H1 (cell line): Measurements from ENCODE around the gene DNAI1. TPM values are rescaled to one million over a fixed set of nuclear protein-coding genes. Genes with fewer than 3 reads are reported as not detected.

Source experiments
- BACH1 ChIP-seq: IDR thresholded peaks from 2 replicates; pipeline ENCODE4 v1.6.1; 2012; ENCODE audit warnings: low read length, improper control_type of control experiment
- CREB1 ChIP-seq: IDR thresholded peaks from 2 replicates; pipeline ENCODE4 v1.6.1; 2012; ENCODE audit warnings: inconsistent platforms
- GABPA ChIP-seq: IDR thresholded peaks from 2 replicates; pipeline ENCODE4 v1.6.1; 2011; ENCODE audit warnings: mild to moderate bottlenecking, low read length, moderate library complexity, borderline replicate concordance; ENCODE audit not compliant: insufficient read depth
- KDM5A ChIP-seq: fragments of 200-600 bp; IDR thresholded peaks from 2 replicates; pipeline ENCODE4 v1.7.1; 2012; ENCODE audit warnings: mild to moderate bottlenecking, low read length, inconsistent platforms, mixed read lengths
- PHF8 ChIP-seq: fragments of 200-600 bp; sonication (generic); conservative IDR thresholded peaks from 2 replicates; pipeline ENCODE4 v1.7.1; 2012; ENCODE audit warnings: low read depth, mild to moderate bottlenecking, inconsistent platforms, low read length, moderate library complexity
- RXRA ChIP-seq: IDR thresholded peaks from 2 replicates; pipeline ENCODE4 v1.6.1; 2011; ENCODE audit warnings: low read depth, mild to moderate bottlenecking, low read length, moderate library complexity; ENCODE audit not compliant: insufficient read depth
- SRF ChIP-seq: IDR thresholded peaks from 2 replicates; pipeline ENCODE4 v1.6.1; 2011; ENCODE audit warnings: mild to moderate bottlenecking, low read depth, low read length, moderate library complexity
- polyA plus RNA-seq, 7 experiments: library from polyadenylated mRNA; depleted of rRNA in 3 of 7; stranded (reverse) in 5 of 7; unstranded in 2 of 7; fragments of >200 nt in 5 of 7; fragments of 200-250 nt in 2 of 7; gene quantifications; 1 replicate in 5 of 7; 2 replicates in 1 of 7; 4 replicates in 1 of 7; pipeline versions ENCODE4 v1.2.1 to v1.2.3, GENCODE V29; 2011 to 2013; ENCODE audit warnings: missing spikeins in 2 of 7, mixed read lengths in 2 of 7
- total RNA-seq: library from RNA; stranded (reverse); fragmentation: NEBNext Ultra II Directional; extraction: Animal tissue kit (Norgen Biotek cat#: 25700); gene quantifications from 2 replicates; pipeline ENCODE4 v1.2.1, GENCODE V29; 2021
- TF ChIP-seq, protein P1 (sequence below): fragments of 300-600 bp; sonication (generic); IDR thresholded peaks from 2 replicates; pipeline ENCODE4 v1.7.1; 2012; ENCODE audit warnings: low read length, moderate library complexity, mild to moderate bottlenecking, inconsistent platforms; ENCODE audit not compliant: insufficient replicate concordance

The DNAI1 gene
- total and polyA plus RNA-seq, 2 of the 8 experiments (the other 6 are each of a cell fraction or from before 2014, with no cell fraction given): 0.37 to 0.54 TPM

DNA sequence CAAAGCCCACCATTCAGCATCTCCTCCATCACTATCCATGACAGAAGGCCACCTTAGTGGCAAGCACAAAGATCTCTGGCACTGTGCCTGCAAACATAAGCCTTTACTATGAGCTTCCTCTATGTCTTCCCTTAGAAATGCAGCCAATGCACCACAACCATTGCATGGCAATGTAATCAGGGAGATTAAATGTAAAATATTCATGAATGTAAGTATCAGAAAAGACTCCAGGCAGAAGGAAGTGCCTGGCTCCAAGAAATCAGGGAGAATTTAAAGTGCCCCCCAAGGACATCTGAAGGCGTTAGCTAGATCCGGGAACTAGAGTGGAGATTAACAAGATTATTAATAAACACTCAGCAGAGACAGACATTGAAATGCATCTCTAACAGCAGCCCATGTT, 49.5 kb upstream of the DNAI1 start (continued):
- TF ChIP-seq, protein P1, sequence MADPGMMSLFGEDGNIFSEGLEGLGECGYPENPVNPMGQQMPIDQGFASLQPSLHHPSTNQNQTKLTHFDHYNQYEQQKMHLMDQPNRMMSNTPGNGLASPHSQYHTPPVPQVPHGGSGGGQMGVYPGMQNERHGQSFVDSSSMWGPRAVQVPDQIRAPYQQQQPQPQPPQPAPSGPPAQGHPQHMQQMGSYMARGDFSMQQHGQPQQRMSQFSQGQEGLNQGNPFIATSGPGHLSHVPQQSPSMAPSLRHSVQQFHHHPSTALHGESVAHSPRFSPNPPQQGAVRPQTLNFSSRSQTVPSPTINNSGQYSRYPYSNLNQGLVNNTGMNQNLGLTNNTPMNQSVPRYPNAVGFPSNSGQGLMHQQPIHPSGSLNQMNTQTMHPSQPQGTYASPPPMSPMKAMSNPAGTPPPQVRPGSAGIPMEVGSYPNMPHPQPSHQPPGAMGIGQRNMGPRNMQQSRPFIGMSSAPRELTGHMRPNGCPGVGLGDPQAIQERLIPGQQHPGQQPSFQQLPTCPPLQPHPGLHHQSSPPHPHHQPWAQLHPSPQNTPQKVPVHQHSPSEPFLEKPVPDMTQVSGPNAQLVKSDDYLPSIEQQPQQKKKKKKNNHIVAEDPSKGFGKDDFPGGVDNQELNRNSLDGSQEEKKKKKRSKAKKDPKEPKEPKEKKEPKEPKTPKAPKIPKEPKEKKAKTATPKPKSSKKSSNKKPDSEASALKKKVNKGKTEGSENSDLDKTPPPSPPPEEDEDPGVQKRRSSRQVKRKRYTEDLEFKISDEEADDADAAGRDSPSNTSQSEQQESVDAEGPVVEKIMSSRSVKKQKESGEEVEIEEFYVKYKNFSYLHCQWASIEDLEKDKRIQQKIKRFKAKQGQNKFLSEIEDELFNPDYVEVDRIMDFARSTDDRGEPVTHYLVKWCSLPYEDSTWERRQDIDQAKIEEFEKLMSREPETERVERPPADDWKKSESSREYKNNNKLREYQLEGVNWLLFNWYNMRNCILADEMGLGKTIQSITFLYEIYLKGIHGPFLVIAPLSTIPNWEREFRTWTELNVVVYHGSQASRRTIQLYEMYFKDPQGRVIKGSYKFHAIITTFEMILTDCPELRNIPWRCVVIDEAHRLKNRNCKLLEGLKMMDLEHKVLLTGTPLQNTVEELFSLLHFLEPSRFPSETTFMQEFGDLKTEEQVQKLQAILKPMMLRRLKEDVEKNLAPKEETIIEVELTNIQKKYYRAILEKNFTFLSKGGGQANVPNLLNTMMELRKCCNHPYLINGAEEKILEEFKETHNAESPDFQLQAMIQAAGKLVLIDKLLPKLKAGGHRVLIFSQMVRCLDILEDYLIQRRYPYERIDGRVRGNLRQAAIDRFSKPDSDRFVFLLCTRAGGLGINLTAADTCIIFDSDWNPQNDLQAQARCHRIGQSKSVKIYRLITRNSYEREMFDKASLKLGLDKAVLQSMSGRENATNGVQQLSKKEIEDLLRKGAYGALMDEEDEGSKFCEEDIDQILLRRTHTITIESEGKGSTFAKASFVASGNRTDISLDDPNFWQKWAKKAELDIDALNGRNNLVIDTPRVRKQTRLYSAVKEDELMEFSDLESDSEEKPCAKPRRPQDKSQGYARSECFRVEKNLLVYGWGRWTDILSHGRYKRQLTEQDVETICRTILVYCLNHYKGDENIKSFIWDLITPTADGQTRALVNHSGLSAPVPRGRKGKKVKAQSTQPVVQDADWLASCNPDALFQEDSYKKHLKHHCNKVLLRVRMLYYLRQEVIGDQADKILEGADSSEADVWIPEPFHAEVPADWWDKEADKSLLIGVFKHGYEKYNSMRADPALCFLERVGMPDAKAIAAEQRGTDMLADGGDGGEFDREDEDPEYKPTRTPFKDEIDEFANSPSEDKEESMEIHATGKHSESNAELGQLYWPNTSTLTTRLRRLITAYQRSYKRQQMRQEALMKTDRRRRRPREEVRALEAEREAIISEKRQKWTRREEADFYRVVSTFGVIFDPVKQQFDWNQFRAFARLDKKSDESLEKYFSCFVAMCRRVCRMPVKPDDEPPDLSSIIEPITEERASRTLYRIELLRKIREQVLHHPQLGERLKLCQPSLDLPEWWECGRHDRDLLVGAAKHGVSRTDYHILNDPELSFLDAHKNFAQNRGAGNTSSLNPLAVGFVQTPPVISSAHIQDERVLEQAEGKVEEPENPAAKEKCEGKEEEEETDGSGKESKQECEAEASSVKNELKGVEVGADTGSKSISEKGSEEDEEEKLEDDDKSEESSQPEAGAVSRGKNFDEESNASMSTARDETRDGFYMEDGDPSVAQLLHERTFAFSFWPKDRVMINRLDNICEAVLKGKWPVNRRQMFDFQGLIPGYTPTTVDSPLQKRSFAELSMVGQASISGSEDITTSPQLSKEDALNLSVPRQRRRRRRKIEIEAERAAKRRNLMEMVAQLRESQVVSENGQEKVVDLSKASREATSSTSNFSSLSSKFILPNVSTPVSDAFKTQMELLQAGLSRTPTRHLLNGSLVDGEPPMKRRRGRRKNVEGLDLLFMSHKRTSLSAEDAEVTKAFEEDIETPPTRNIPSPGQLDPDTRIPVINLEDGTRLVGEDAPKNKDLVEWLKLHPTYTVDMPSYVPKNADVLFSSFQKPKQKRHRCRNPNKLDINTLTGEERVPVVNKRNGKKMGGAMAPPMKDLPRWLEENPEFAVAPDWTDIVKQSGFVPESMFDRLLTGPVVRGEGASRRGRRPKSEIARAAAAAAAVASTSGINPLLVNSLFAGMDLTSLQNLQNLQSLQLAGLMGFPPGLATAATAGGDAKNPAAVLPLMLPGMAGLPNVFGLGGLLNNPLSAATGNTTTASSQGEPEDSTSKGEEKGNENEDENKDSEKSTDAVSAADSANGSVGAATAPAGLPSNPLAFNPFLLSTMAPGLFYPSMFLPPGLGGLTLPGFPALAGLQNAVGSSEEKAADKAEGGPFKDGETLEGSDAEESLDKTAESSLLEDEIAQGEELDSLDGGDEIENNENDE: no peak
- no peak for TF ChIP-seq KDM5A
- TF ChIP-seq GABPA: no peak
- TF ChIP-seq BACH1: no peak
- no peak for TF ChIP-seq CREB1
- no peak for TF ChIP-seq PHF8
- no peak for TF ChIP-seq RXRA
- no peak for TF ChIP-seq SRF
